Activated T-helper 17 cell treated with anti-CD3 and anti-CD28 coated beads, Interleukin-2, amount 50 U/mL, for 72 hours (primary cell): Measurements from ENCODE around the gene FAM181A. TPM values are rescaled to one million over a fixed set of nuclear protein-coding genes. Genes with fewer than 3 reads are reported as not detected.

ENCODE experiments used
- ATAC-seq: fragments of 150-1000 bp; cut with Tn5 transposase; replicated peaks from 2 replicates; pipeline ENCODE4 v1.10.0; 2021; ENCODE audit warnings: mild to moderate bottlenecking, moderate library complexity
- H3K27ac Mint-ChIP-seq: one replicate; pipeline ENCODE4 v1.8.0; 2022; ENCODE audit warnings: mixed read lengths
- H3K27me3 Mint-ChIP-seq: one replicate; pipeline ENCODE4 v1.8.0; 2022; ENCODE audit warnings: mixed read lengths
- H3K36me3 Mint-ChIP-seq: one replicate; pipeline ENCODE4 v1.8.0; 2022; ENCODE audit warnings: low read depth, mild to moderate bottlenecking, mixed read lengths
- H3K4me1 Mint-ChIP-seq: one replicate; pipeline ENCODE4 v1.8.0; 2022; ENCODE audit warnings: mixed read lengths
- H3K4me3 Mint-ChIP-seq: one replicate; pipeline ENCODE4 v1.8.0; 2022; ENCODE audit warnings: mild to moderate bottlenecking, mixed read lengths
- H3K9me3 Mint-ChIP-seq: one replicate; pipeline ENCODE4 v1.8.0; 2022; ENCODE audit warnings: mixed read lengths
- total RNA-seq, 2 donors: library from RNA; stranded (reverse); gene quantifications; one replicate each; pipeline ENCODE4 v1.2.3, GENCODE V29; 2022

Gene FAM181A
- not detected for total RNA-seq

DNA sequence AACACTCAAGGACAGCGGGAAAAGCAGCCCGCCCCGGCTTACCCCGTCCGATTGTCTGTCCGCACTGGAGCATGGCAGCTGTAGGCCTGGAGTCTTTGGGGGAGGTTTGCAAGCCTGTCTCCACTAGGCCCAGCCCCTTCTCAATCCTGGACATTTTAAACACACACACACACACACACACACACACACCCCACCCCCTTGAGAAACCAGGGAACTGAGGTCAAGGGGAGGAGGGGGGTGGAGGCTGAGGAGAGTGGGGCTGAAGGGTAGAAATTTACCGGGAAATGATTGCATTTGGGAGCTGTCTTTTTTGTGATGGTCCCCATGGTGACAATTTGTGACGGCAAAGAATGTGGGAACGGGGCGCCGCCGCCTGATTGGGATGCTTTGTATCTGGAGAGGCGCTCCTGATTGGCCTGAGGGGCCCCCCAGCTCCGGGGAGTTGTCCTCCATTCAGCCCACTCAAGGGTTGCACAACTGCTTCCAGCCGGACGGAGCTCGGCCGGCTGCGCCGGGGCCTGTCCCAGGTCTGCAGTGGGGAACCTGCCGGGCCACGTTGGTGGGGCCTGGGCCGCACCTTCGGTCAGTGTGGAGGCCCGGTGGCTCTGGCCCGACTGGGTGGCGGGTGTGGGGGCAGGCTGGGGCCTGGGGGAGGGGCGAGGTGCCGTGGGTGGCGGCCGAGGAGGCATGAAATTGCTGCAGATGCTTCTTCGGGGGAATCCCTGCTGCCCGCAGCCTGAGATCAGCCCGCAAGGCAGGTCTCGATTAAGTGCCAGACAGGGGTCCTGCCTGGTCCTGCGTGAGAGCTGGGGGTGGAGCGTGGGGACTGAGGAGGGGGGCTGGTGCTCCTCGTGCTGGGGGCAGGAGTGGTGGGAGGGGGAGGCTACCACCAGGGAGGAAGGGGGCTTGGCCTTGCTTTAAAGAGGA, at the start of gene FAM181A:
Gene FAM181A, plus strand, starts transcription at position 472 of the 927 bp plus-strand sequence. CDS start 942 bp downstream, outside the sequence.
- Mint-ChIP-seq H3K4me3 (no peak within 1 kb of the TSS), H3K27me3 (peaks cover 3% of the 10 kb centered on the region), H3K27ac (no peak within 1 kb of the TSS), H3K36me3 (no peaks in the 10 kb centered on the region), H3K9me3 (no peaks in the 10 kb centered on the region), H3K4me1 (no peaks in the 10 kb centered on the region)
- ATAC-seq, result no peak

DNA sequence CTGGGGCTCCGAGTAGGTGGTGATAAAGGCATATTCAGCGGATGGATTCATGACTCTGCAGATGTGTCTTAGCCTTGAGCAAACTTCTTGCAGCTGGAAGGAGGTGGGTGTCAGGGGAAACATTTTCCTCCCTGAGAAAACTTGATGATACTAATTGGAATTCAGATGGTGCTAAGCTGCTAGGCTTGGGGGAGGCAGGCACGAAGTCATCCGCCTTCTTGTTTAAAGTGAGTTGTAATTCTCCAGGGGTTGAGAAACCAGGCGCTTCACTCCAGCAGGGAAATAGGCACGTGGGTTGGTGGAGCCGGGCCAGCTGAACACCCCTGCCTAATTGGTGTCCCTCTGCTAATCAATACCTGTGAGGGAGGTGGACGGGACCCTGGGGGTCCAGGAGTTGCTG, 48.9 kb upstream of the FAM181A start:
- peaks cover 21% of the 10 kb centered on the region for H3K27me3 Mint-ChIP-seq
- no peaks in the 10 kb centered on the region for H3K36me3 Mint-ChIP-seq
- H3K27ac Mint-ChIP-seq, result no peak overlapping the region
- no peaks in the 10 kb centered on the region for H3K4me1 Mint-ChIP-seq
- peaks cover 7% of the 10 kb centered on the region for H3K9me3 Mint-ChIP-seq
- no peak overlapping the region for H3K4me3 Mint-ChIP-seq
- ATAC-seq, result no peak

DNA sequence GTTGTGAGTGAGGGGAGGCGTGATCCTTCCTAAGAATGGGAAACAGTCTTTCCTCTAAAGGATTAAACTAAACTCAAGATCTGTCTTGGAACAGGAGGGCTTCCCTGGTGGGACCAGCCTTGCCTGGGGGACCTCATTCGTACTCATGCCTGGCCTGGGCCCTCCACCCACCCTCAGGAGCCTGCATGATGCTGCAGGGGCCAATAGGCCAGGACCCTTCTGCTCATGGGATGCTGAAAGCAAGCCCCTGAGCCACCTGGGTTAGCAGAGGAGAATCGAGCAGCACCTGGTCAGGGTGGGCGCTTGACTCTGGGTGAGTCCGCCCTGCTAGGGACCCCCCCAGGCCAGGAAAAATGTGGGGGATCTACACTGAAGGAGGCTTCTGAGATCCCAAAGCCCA, 48.3 kb upstream of the FAM181A start:
- Mint-ChIP-seq H3K4me1 (no peaks in the 10 kb centered on the region), H3K9me3 (peaks cover 7% of the 10 kb centered on the region), H3K27ac (no peak overlapping the region), H3K36me3 (no peaks in the 10 kb centered on the region), H3K4me3 (no peak overlapping the region), H3K27me3 (peaks cover 17% of the 10 kb centered on the region)
- ATAC-seq, result no peak

- no peaks in the 10 kb centered on the region for H3K36me3 Mint-ChIP-seq
- H3K27ac Mint-ChIP-seq, result no peak overlapping the region
- H3K9me3 Mint-ChIP-seq, result peaks cover 7% of the 10 kb centered on the region
- H3K4me3 Mint-ChIP-seq, result no peak overlapping the region
- H3K4me1 Mint-ChIP-seq, result no peaks in the 10 kb centered on the region
- H3K27me3 Mint-ChIP-seq, result peaks cover 11% of the 10 kb centered on the region
- ATAC-seq, result no peak
Measured at GRCh38 chr14:93879362-93879983, 47.7 kb upstream of the FAM181A start.

DNA sequence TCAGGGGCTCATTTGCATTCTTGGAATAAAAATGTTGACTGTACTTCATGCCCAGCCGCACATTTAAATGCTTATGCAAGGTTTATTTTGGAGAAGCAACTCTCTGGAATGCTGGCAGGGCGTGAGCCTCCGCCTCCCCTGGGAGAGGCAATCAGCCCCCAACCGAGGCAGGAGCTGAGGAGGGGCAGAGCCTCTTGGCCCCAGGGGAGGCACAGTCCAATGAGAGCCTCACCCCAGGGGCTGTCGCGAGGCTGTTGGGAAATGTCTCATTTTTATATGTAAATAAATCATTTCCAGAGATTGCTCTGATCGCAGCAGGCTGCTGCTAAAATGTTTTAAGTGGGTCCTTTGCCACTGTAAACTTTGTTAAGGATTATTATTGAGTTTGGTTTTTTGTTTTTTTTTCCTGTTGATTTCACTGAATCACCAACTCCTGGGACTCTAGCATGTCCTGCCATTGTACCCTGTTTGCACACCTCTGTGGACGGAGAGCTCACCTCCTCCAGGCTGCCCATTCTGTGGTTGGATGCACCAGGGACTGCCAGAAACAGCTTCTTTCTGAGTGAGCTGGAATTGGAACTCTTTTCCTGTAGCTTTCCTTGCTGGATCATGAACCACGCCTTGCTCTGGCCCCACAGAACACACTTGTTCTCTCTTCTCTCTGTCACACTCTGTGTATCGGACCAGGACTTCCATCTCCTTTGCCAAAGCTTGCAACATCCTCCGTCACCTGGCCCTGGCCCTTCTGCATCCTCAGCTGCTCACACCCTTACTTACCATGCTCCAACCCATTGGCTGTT, 46.9 kb upstream of the FAM181A start:
- H3K4me3 Mint-ChIP-seq, result no peak overlapping the region

DNA sequence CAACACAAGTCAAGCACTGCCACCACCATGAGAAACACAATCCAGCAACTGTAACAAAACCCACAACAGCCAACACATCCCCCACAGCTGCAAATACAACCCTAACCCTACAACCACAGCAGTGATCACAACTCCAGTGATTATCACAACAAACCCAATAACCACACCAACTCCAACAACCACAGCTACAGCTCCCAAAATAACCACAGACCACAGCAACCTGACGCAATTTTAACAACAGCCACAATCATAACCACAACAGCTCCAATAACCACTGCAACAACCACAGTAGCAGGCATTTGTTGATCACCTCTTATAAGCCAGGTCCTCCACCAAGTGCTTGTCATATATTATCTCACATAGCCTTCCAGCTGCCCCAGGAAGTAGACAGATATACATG, 42.2 kb upstream of the FAM181A start:
- H3K27ac Mint-ChIP-seq, result no peak overlapping the region

More for the DNA sequence above, 46.9 kb upstream of the FAM181A start:
- peaks cover 6% of the 10 kb centered on the region for H3K4me1 Mint-ChIP-seq
- peaks cover 16% of the 10 kb centered on the region for H3K27me3 Mint-ChIP-seq
- H3K36me3 Mint-ChIP-seq, result no peaks in the 10 kb centered on the region
- H3K27ac Mint-ChIP-seq, result no peak overlapping the region
- ATAC-seq, result no peak
- peaks cover 7% of the 10 kb centered on the region for H3K9me3 Mint-ChIP-seq

DNA sequence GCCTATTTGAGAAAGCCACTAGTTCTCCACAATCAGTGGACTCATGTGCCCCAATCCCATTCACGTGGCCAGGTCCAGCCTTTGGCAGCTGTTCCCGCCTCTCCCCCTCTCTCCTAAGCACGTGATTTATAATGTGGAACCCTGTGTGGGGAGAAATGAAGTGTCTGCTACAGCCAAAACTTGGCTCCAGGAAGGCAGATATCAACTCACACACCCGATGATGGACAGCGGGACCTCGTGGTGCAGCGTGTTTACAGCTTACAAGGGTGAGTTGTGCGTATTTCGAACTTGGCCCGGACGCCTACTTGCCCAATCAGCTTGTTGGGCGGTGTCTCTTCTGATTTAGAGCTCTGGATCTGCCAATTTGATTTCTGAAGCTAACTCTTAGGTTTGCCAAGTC, 38.1 kb upstream of the FAM181A start:
- no peak overlapping the region for H3K27ac Mint-ChIP-seq
- H3K4me1 Mint-ChIP-seq, result peaks cover 6% of the 10 kb centered on the region
- ATAC-seq, result no peak
- peaks cover 4% of the 10 kb centered on the region for H3K9me3 Mint-ChIP-seq
- H3K36me3 Mint-ChIP-seq, result no peaks in the 10 kb centered on the region
- no peak overlapping the region for H3K4me3 Mint-ChIP-seq
- peaks cover 26% of the 10 kb centered on the region for H3K27me3 Mint-ChIP-seq

More for the DNA sequence above, 42.2 kb upstream of the FAM181A start:
- Mint-ChIP-seq H3K4me3 (no peak overlapping the region), H3K27me3 (peaks cover 24% of the 10 kb centered on the region), H3K36me3 (no peaks in the 10 kb centered on the region), H3K9me3 (peaks cover 11% of the 10 kb centered on the region), H3K4me1 (peaks cover 6% of the 10 kb centered on the region)
- ATAC-seq, result no peak

DNA sequence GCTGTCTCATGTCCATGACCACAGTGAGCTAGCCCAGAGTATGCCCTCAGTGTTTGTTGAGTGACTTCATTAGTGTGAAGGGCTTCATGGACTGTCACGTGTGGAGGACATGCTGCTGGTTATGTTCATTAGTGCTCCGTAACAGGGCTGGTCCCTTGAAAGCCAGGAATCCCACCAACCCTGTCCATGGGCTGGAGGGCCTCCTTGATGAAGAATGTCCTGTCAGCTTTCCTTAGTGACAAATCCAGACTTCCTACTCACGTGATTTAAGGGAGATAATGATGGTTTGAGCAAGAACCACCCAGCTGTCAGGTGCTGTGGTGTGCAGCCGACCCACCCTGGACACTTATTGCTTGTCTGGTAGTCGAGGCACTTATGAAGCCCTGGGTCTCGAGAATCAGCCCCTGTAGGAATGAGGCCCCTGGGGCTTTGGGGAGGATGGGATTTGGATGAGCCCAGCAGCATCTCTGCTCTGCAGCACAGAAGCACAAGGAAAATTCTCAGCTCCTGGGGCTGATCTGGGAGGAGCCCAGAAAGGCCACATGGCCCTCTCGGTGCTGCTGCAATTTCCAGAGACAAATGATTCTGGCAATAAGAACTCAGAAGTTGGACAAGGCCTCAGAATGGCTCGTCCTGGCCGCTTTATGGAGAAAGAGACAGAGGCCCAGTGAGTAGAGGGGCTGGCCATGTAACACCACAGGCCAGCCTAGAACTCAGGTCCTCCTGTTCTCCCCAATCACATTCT, 37.2 kb upstream of the FAM181A start:
- Mint-ChIP-seq H3K4me3 (no peak overlapping the region), H3K36me3 (no peaks in the 10 kb centered on the region), H3K9me3 (peaks cover 4% of the 10 kb centered on the region), H3K27me3 (peaks cover 23% of the 10 kb centered on the region), H3K27ac (no peak overlapping the region), H3K4me1 (peaks cover 2% of the 10 kb centered on the region)
- no peak for ATAC-seq

GRCh38 chr14:93891756-93892504, 35.2 kb upstream of the FAM181A start:
- H3K27ac Mint-ChIP-seq, result no peak overlapping the region
- no peak overlapping the region for H3K4me3 Mint-ChIP-seq
- H3K27me3 Mint-ChIP-seq, result peaks cover 18% of the 10 kb centered on the region
- no peaks in the 10 kb centered on the region for H3K9me3 Mint-ChIP-seq
- no peaks in the 10 kb centered on the region for H3K4me1 Mint-ChIP-seq
- ATAC-seq, result no peak
- H3K36me3 Mint-ChIP-seq, result no peaks in the 10 kb centered on the region

DNA sequence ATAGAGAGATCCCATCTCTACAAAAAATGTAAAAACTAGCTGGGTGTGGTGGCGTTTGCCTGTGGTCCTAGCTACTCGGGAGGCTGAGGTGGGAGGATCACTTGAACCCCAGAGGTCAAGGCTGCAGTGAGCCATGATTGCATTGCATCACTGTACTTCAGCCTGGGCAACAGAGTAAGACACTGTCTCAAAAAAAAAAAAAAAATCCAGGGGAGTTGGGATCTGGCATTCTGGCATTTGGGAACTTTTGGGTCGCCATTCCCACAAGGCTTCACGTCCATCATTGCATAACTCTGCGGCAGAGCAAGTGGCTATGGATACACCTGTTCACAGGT, 34.7 kb upstream of the FAM181A start:
- H3K4me1 Mint-ChIP-seq, result no peaks in the 10 kb centered on the region
- H3K4me3 Mint-ChIP-seq, result no peak overlapping the region
- H3K27me3 Mint-ChIP-seq, result peaks cover 18% of the 10 kb centered on the region
- no peaks in the 10 kb centered on the region for H3K9me3 Mint-ChIP-seq
- no peak for ATAC-seq
- H3K36me3 Mint-ChIP-seq, result no peaks in the 10 kb centered on the region
- no peak overlapping the region for H3K27ac Mint-ChIP-seq

- H3K4me1 Mint-ChIP-seq, result no peaks in the 10 kb centered on the region
- H3K9me3 Mint-ChIP-seq, result no peaks in the 10 kb centered on the region
- H3K4me3 Mint-ChIP-seq, result no peak overlapping the region
- peak; percentile 48 for ATAC-seq
- no peaks in the 10 kb centered on the region for H3K36me3 Mint-ChIP-seq
- H3K27me3 Mint-ChIP-seq, result peaks cover 18% of the 10 kb centered on the region
- H3K27ac Mint-ChIP-seq, result no peak overlapping the region
Measured at GRCh38 chr14:93892923-93893558, 34.1 kb upstream of the FAM181A start.

- Mint-ChIP-seq H3K9me3 (no peaks in the 10 kb centered on the region), H3K36me3 (no peaks in the 10 kb centered on the region), H3K4me3 (no peak overlapping the region), H3K27ac (no peak overlapping the region), H3K4me1 (no peaks in the 10 kb centered on the region), H3K27me3 (peaks cover 13% of the 10 kb centered on the region)
- no peak for ATAC-seq
Measured at GRCh38 chr14:93893661-93894261, 33.4 kb upstream of the FAM181A start.
